HepG2 (cell line): Measurements from ENCODE around the gene LENEP. TPM values are rescaled to one million over a fixed set of nuclear protein-coding genes. Genes with fewer than 3 reads are reported as not detected.

Experiments
- AKNA ChIP-seq: sonication (generic); formaldehyde crosslinking; IDR thresholded peaks from 2 replicates; pipeline ENCODE4 v1.4.0; 2020; ENCODE audit warnings: missing genetic modification reagents, borderline replicate concordance
- DBP ChIP-seq: sonication (generic); formaldehyde crosslinking; IDR thresholded peaks from 2 replicates; pipeline ENCODE4 v1.4.0; 2020; ENCODE audit warnings: missing genetic modification reagents; ENCODE audit errors: not compliant biosample characterization
- ETS1 ChIP-seq: sonication (generic); formaldehyde crosslinking; IDR thresholded peaks from 2 replicates; pipeline ENCODE4 v1.4.0; 2020; ENCODE audit warnings: missing genetic modification reagents
- GLI4 ChIP-seq: sonication (generic); formaldehyde crosslinking; IDR thresholded peaks from 2 replicates; pipeline ENCODE4 v1.5.1; 2020; ENCODE audit warnings: missing genetic modification reagents, mild to moderate bottlenecking, moderate library complexity, borderline replicate concordance
- KAT8 ChIP-seq: IDR thresholded peaks from 2 replicates; pipeline ENCODE4 v1.6.1; 2016; ENCODE audit warnings: missing genetic modification reagents, missing compliant biosample characterization
- KMT2B ChIP-seq: IDR thresholded peaks from 2 replicates; pipeline ENCODE4 v1.6.1; 2016; ENCODE audit warnings: missing genetic modification reagents, missing compliant biosample characterization
- NONO ChIP-seq, 2 experiments: fragments of 450-650 bp in 1 of 2; sonication (generic) in 1 of 2; formaldehyde crosslinking in 1 of 2; IDR thresholded peaks in 1 of 2; conservative IDR thresholded peaks in 1 of 2; 2 replicates each; pipeline versions ENCODE4 v1.6.1 to v1.8.0; 2017 to 2022; ENCODE audit warnings: mild to moderate bottlenecking in 1 of 2, missing genetic modification reagents in 1 of 2, moderate library complexity in 1 of 2
- SRSF4 ChIP-seq: fragments of 200-400 bp; formaldehyde crosslinking; IDR thresholded peaks from one replicate; pipeline ENCODE4 v1.6.1; 2018; ENCODE audit warnings: mild to moderate bottlenecking, low read depth, low read length, moderate library complexity; ENCODE audit not compliant: poor library complexity, severe bottlenecking
- SRY ChIP-seq: sonication (generic); formaldehyde crosslinking; IDR thresholded peaks from 2 replicates; pipeline ENCODE4 v1.8.0; 2022; ENCODE audit warnings: mild to moderate bottlenecking, missing genetic modification reagents
- ZFX ChIP-seq: sonication (generic); formaldehyde crosslinking; IDR thresholded peaks from 2 replicates; pipeline ENCODE4 v1.4.0; 2020; ENCODE audit warnings: mild to moderate bottlenecking, low read depth, missing genetic modification reagents, moderate library complexity
- ZFYVE20 ChIP-seq: sonication (generic); formaldehyde crosslinking; IDR thresholded peaks from 2 replicates; pipeline ENCODE4 v1.8.0; 2023; ENCODE audit warnings: low read depth, mild to moderate bottlenecking, moderate library complexity, missing genetic modification reagents, borderline replicate concordance
- ZMAT3 ChIP-seq: sonication (generic); formaldehyde crosslinking; conservative IDR thresholded peaks from 2 replicates; pipeline ENCODE4 v1.7.0; 2021; ENCODE audit warnings: missing genetic modification reagents
- ZNF138 ChIP-seq: sonication (generic); formaldehyde crosslinking; IDR thresholded peaks from 2 replicates; pipeline ENCODE4 v1.5.0; 2020; ENCODE audit warnings: mild to moderate bottlenecking, low read depth, missing genetic modification reagents
- ZNF256 ChIP-seq: sonication (generic); formaldehyde crosslinking; conservative IDR thresholded peaks from 2 replicates; pipeline ENCODE4 v1.4.0; 2020; ENCODE audit warnings: missing genetic modification reagents
- ZNF317 ChIP-seq: sonication (generic); formaldehyde crosslinking; IDR thresholded peaks from 2 replicates; pipeline ENCODE4 v1.5.0; 2020; ENCODE audit warnings: mild to moderate bottlenecking, missing genetic modification reagents
- ZNF496 ChIP-seq: sonication (generic); formaldehyde crosslinking; IDR thresholded peaks from 2 replicates; pipeline ENCODE4 v1.8.1; 2023; ENCODE audit warnings: mild to moderate bottlenecking, moderate library complexity, missing genetic modification reagents; ENCODE audit not compliant: insufficient replicate concordance
- ZNF761 ChIP-seq: sonication (generic); formaldehyde crosslinking; conservative IDR thresholded peaks from 2 replicates; pipeline ENCODE4 v1.4.0; 2020; ENCODE audit warnings: mild to moderate bottlenecking, missing genetic modification reagents
- ZNF839 ChIP-seq: sonication (generic); formaldehyde crosslinking; IDR thresholded peaks from 2 replicates; pipeline ENCODE4 v1.4.0; 2020; ENCODE audit warnings: missing genetic modification reagents, mild to moderate bottlenecking, borderline replicate concordance
- ZZZ3 ChIP-seq: sonication (generic); formaldehyde crosslinking; IDR thresholded peaks from 2 replicates; pipeline ENCODE4 v1.4.0; 2020; ENCODE audit warnings: missing genetic modification reagents, mild to moderate bottlenecking, borderline replicate concordance
- polyA plus RNA-seq, 8 experiments: library from polyadenylated mRNA; depleted of rRNA in 3 of 8; stranded (reverse) in 7 of 8; unstranded in 1 of 8; fragments of >200 nt; fragmentation: Illumina TruSeq in 4 of 8; extraction: Trizol in 4 of 8; gene quantifications; 2 replicates each; pipeline versions ENCODE4 v1.2.1 to v1.2.3, GENCODE V29; 2011 to 2016; ENCODE audit warnings: low read depth in 4 of 8, missing spikeins in 1 of 8, mixed read lengths in 1 of 8; ENCODE audit not compliant: insufficient read depth in 1 of 8
- total RNA-seq, 5 experiments: library from RNA; depleted of rRNA; stranded (reverse); fragments of >200 nt; fragmentation: Illumina TruSeq; extraction: Trizol; gene quantifications; 2 replicates each; pipeline ENCODE4 v1.2.3, GENCODE V29; 2016; ENCODE audit warnings: low read depth in 1 of 5
- TF ChIP-seq, protein P1 (sequence below): sonication (generic); formaldehyde crosslinking; IDR thresholded peaks from 2 replicates; pipeline ENCODE4 v1.5.1; 2020; ENCODE audit warnings: mild to moderate bottlenecking, missing genetic modification reagents, borderline replicate concordance

The LENEP gene
- total and polyA plus RNA-seq, 2 of the 13 experiments (the other 11 are each of a cell fraction or from before 2014, with no cell fraction given) = 0.29 TPM; not detected in 1

DNA sequence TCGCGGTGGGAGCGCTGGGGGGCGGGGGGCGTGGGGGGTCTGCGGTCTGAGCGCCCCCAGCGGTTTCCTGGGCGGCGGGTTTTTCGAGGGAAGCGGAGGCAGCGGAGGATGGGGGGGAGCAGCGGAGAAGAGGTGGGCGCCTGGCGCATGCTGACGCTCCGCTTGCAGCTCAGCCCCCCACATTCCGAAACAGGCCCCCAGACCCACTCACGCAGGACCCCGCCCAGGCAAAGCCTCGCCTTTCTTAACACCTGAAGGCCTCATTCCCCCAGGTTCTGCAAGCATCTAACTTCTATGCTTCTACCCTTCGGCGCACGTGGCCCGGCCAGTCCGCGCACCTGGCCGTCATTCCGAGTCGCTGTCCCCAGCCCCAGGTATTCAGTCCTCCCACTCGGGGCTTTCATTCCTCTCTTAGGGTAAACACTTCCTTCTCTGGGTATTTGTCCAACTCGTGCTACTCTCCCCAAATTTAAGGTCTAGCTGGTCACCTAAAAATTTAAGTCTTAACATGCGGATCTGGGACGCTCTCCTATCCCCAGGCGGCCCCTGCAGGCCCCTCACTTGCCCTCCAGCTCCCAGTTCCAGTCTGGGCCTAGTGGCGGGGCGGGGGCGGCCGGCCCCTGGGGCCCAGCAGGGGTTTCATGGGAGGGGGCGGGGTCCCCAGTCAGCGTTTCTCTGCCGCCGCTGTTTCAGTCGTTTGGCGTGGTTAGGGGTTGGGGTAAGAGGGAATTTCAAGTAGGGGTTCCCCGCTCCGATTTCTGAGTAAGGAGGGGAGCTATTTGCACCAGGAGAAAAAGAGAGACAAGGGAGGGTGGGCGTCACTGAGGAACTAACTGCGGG lies 6.4 kb downstream of the LENEP start (continued):
- TF ChIP-seq, protein P1, sequence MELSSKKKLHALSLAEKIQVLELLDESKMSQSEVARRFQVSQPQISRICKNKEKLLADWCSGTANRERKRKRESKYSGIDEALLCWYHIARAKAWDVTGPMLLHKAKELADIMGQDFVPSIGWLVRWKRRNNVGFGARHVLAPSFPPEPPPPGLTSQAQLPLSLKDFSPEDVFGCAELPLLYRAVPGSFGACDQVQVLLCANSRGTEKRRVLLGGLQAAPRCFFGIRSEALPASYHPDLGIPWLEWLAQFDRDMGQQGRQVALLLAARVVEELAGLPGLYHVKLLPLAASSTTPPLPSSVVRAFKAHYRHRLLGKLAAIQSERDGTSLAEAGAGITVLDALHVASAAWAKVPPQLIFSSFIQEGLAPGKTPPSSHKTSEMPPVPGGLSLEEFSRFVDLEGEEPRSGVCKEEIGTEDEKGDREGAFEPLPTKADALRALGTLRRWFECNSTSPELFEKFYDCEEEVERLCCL = no peak
- peak; percentile 59; the same call in 1 of the 2 replicates for TF ChIP-seq ZMAT3 (CRISPR knock-in tag)
- TF ChIP-seq KMT2B = no peak
- TF ChIP-seq ETS1 (CRISPR knock-in tag) = no peak
- TF ChIP-seq ZZZ3 = no peak
- no peak for TF ChIP-seq DBP (CRISPR knock-in tag)
- no peak for TF ChIP-seq ZNF761 (CRISPR knock-in tag)
- TF ChIP-seq ZFYVE20 = no peak
- TF ChIP-seq SRSF4 = no peak
- peak; percentile 72 for TF ChIP-seq ZFX (CRISPR knock-in tag)
- no peak for TF ChIP-seq SRY (CRISPR knock-in tag)
- no peak for TF ChIP-seq ZNF317 (CRISPR knock-in tag)
- TF ChIP-seq AKNA (CRISPR knock-in tag) = no peak
- TF ChIP-seq ZNF138 (CRISPR knock-in tag) = no peak
- no peak; the same call in 1 of the 2 replicates for TF ChIP-seq KAT8 (CRISPR knock-in tag)
- no peak for TF ChIP-seq NONO (IDR thresholded peaks at IDR 0.05)
- TF ChIP-seq NONO (CRISPR knock-in tag; conservative IDR thresholded peaks at IDR 0.05) = no peak
- TF ChIP-seq ZNF496 (CRISPR knock-in tag) = no peak
- peak; percentile 78; the same call in 1 of the 2 replicates for TF ChIP-seq GLI4
- TF ChIP-seq ZNF256 = no peak
- no peak for TF ChIP-seq ZNF839
